ENCODE results near the gene GRSF1. TPM values are rescaled to one million over a fixed set of nuclear protein-coding genes. Genes with fewer than 3 reads are reported as not detected.
A peak's percentile ranks its signal among the peaks of the same experiment; 100 is the strongest.
"Not testable (repeated sequence)": the region's sequence is repeated elsewhere in the genome, so short reads cannot be mapped to it uniquely, and the experiment has no call there.

Gene GRSF1
- total RNA-seq, 4 donors from 2014 or later, result 49.0 to 61.2 (median 51.0) TPM

DNA sequence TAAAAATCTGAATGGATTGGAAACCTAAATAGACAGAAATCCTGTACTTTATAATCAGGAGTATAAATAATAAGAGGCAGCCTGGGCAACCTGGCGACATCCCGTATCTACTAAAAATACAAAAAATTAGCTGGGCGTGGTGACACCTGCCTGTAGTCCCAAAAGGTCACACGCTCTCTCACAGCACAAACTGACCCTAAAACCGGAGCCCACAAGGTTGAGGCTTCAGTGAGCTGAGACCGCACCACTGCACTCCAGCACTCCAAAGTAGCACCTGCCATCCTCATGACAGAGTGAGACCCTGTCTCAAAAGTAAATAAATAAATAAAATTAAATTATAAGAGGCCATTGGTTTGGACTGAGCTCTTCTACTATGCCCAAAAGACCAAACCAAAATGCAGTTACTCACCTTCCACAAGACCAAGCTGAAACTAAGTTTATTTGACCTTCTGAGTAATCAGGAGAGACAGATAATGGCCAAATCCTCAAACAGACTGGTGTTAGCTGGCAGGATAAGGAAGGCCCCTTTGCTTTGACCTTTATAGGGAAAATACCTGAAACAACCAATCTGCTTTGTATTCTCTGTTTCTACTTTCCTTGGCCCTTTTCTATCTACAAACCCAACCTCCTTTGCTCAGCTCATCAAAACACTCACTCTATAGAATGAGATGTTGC is 3.2 kb upstream of the GRSF1 start:
- TF ChIP-seq, protein P1, sequence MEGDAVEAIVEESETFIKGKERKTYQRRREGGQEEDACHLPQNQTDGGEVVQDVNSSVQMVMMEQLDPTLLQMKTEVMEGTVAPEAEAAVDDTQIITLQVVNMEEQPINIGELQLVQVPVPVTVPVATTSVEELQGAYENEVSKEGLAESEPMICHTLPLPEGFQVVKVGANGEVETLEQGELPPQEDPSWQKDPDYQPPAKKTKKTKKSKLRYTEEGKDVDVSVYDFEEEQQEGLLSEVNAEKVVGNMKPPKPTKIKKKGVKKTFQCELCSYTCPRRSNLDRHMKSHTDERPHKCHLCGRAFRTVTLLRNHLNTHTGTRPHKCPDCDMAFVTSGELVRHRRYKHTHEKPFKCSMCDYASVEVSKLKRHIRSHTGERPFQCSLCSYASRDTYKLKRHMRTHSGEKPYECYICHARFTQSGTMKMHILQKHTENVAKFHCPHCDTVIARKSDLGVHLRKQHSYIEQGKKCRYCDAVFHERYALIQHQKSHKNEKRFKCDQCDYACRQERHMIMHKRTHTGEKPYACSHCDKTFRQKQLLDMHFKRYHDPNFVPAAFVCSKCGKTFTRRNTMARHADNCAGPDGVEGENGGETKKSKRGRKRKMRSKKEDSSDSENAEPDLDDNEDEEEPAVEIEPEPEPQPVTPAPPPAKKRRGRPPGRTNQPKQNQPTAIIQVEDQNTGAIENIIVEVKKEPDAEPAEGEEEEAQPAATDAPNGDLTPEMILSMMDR (IDR thresholded peaks at IDR 0.05), result no peak
- no peak for ATAC-seq (ENCODE audit: low FRiP score)

DNA sequence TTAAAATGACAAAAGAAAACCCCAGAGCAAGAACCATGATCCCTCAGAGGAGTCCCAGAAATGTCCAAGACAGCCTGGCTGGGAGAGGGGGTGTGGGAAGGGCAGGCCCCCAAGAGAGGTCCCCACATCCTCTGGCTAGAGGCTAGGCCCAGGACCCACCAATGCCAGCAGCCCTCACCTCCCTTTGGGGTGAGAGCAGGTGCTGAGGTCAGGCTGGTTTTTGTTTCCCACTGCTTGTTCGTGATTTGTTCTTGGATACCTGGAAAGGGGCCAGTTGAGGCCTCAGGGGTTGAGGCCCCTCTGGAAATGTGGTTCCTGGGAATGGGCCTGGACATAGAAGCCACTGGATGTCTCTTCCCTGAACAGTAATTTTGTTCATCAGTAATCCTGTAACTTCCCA is 2.3 kb upstream of the GRSF1 start:
- no peak for DNase-seq (ENCODE audit: low spot score)
- TF ChIP-seq, protein P1 (IDR thresholded peaks at IDR 0.05), result no peak
- ATAC-seq (ENCODE audit: low FRiP score), result no peak

More for the DNA sequence above, 3.2 kb upstream of the GRSF1 start:
- DNase-seq (ENCODE audit: low spot score), result no peak

DNA sequence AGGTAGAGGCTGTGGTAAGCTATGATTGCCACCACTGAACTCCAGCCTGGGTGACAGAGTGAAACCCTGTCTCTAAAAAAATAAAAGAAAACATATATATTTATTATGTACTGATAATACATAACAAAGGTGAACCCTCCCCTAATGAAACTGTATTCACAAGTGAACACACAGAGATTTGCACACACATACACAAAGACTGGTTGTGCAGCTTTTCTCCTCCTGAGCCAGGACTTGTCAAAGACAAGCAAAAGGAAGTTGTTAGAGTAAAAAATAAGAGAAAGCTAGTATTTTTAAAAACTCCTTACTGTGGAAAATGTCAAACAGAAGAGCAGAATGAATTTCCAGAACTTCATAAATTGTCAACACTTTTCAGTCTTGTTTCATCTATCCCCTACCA is 1.5 kb upstream of the GRSF1 start:
- ATAC-seq (ENCODE audit: low FRiP score) (no peak), DNase-seq (ENCODE audit: low spot score) (no peak)
- TF ChIP-seq, protein P1 (IDR thresholded peaks at IDR 0.05), result no peak

DNA sequence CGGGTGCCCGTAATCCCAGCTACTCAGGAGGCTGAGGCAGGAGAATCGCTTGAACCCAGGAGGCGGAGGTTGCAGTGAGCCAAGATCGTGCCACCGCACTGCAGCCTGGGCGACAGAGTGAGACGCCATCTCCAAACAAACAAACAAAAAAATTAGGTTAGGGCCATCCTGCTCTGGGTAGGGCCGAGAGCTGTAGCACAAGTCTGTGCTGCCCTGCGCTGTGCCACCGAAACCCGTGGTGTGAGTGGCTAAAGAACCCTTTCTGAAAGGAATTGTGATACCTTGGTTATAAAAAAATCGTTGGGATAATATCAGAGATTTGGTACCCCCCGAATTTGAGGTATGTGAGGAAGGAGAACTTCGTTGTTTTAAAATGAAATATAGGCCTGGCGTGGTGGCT is 941 bp upstream of the GRSF1 start:
- not testable (repeated sequence) for DNase-seq (ENCODE audit: low spot score); ATAC-seq (ENCODE audit: low FRiP score)

DNA sequence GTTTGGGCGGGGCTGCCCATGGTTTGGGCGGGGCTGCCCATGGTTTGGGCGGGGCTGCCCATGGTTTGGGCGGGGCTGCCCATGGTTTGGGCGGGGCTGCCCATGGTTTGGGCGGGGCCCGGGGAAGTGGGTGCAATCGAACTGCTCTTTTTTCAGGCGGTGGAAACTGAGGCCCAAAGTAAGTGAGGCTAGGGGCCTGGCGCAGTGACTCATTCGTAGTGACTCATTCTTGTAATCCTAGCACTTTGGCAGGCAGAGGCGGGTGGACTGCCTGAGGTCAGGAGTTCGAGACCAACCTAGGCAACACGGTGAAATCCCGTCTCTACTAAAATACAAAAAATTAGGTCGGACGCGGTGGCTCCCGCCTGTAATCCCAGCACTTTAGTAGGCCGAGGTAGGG is 447 bp upstream of the GRSF1 start:
- peak; percentile 23 for DNase-seq (ENCODE audit: low spot score)
- not testable (repeated sequence) for ATAC-seq (ENCODE audit: low FRiP score)

DNA sequence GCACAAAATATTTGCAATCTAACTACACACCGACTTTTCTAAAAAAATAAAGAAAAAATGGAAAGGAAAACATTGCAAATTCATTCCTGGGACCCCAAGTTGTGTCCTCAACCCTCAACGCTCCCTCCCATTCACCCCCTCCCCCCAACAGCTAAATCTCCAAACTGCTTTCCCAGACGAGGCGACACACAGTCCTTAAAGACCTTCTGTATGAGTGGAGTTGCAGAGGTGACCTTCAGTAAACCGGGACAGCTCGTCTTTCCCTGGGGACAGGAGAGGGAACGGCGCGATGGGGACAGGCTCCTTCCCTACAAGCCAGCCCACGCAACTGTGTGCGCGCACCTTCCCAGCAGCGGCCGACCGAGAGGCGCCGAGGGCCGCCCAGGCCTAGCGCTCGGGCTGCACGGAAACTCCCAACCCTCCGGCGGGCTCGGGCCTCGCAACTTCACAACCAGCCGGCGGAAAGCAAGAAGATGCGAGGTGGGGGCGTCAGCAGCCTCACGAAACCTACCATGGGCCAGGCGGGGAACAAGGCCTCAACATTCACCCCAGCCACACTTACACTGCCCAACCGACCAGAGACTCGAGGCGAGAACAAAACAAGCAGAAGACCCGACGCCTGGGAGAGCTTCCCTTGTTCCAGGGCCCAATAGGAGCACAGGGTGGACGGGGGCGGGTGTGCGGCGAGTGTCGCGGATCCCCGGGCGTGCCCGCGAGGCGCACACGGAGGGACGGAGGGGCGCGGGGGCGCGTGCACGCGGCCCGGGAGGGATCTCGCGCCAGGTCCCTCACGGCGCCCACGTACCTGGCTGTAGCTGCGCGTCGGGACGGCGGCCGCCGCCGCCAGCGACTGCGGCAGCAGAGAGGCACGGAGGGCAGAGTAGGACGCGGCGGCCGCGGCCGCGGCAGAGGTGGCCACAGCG is 763 bp downstream of the GRSF1 start:
- ATAC-seq (ENCODE audit: low FRiP score) (peak; percentile 82), DNase-seq (ENCODE audit: low spot score) (peak; percentile 28)
- TF ChIP-seq, protein P1 (IDR thresholded peaks at IDR 0.05), result no peak

DNA sequence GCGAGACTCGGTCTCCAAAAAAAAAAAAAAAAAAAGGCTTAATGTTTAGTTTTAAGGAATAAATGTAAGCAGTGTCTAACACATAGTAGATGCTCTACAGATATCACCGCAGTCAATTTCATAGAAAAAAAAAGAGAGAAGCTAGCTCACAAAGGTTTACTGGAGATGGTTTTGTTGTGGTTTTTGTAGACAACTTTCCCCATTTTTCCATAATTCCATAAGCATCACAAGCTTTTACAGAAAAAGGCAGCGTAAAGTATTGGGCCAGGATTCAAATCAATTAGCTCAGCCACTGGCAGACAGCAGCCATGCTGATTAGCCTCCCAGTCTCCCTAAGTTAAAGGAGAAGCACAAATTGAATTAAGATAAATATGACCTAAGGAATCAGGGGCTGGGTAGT is 1.5 kb downstream of the GRSF1 start:
- ATAC-seq (ENCODE audit: low FRiP score) (no peak), DNase-seq (ENCODE audit: low spot score) (no peak)
- TF ChIP-seq, protein P1 (IDR thresholded peaks at IDR 0.05), result no peak

DNA sequence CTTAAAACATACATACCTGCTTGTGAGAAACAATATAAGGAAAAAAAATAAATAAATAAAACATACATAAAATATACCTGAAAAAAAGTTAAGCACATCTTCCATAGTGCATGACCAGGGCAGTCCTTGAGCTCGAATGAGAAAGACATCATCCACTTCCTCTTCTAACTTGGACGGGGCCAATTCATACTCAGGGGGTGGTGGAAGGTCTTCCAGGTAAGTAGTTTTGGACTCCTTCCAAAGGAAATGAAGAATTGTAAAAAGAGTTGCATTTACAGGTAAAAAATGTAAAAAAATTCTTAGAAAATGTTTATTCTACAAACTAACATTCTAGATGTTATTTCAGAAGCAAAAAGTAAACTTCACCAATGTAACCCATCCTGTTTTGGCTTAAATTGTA is 3.6 kb downstream of the GRSF1 start:
- ATAC-seq (ENCODE audit: low FRiP score), result no peak
- no peak for DNase-seq (ENCODE audit: low spot score)
- TF ChIP-seq, protein P1 (IDR thresholded peaks at IDR 0.05), result no peak
